ENCODE results near the gene PCBP3.

The PCBP3 gene

GRCh38 chr21:45919593-45919992 lies 276.1 kb downstream of the PCBP3 start:
- DNase-seq, result no peak

GRCh38 chr21:45920824-45921600 lies 277.5 kb downstream of the PCBP3 start:
- no peak for DNase-seq

- DNase-seq, result no peak
Observed at GRCh38 chr21:45921917-45922316, 278.4 kb downstream of the PCBP3 start.

GRCh38 chr21:45922648-45923047 lies 279.1 kb downstream of the PCBP3 start:
- DNase-seq, result no peak

- peak; percentile 66 for DNase-seq
Observed at GRCh38 chr21:45923146-45923545, 279.6 kb downstream of the PCBP3 start.

- DNase-seq, result no peak
Observed at GRCh38 chr21:45926281-45926680, 282.8 kb downstream of the PCBP3 start.

GRCh38 chr21:45927032-45927431 lies 283.5 kb downstream of the PCBP3 start:
- no peak for DNase-seq

- no peak for DNase-seq
Observed at GRCh38 chr21:45927851-45928850, 284.6 kb downstream of the PCBP3 start.

GRCh38 chr21:45929449-45929848 lies 285.9 kb downstream of the PCBP3 start:
- DNase-seq, result no peak

- no peak for DNase-seq
Observed at GRCh38 chr21:45930231-45930760, 286.8 kb downstream of the PCBP3 start.

GRCh38 chr21:45930792-45931191 lies 287.3 kb downstream of the PCBP3 start:
- DNase-seq, result no peak

- no peak for DNase-seq
Observed at GRCh38 chr21:45931397-45931969, 288.0 kb downstream of the PCBP3 start.

GRCh38 chr21:45932922-45933502 lies 289.5 kb downstream of the PCBP3 start:
- DNase-seq, result no peak

- no peak for DNase-seq
Observed at GRCh38 chr21:45934085-45934484, 290.6 kb downstream of the PCBP3 start.

GRCh38 chr21:45934554-45934953 lies 291.0 kb downstream of the PCBP3 start:
- DNase-seq, result no peak

- DNase-seq, result peak; percentile 47
Observed at GRCh38 chr21:45935628-45936027, 292.1 kb downstream of the PCBP3 start.

GRCh38 chr21:45937721-45938452 lies 294.4 kb downstream of the PCBP3 start:
- peak; percentile 92 for DNase-seq

GRCh38 chr21:45938453-45938755 lies 294.9 kb downstream of the PCBP3 start:
- DNase-seq, result peak; percentile 90

GRCh38 chr21:45938811-45939520 lies 295.4 kb downstream of the PCBP3 start:
- no peak for DNase-seq

GRCh38 chr21:45939521-45940045 lies 296.1 kb downstream of the PCBP3 start:
- DNase-seq, result no peak

GRCh38 chr21:45940091-45940490 lies 296.6 kb downstream of the PCBP3 start:
- DNase-seq, result no peak
